Measurements from ENCODE around the gene WBP1L. TPM values are rescaled to one million over a fixed set of nuclear protein-coding genes. Genes with fewer than 3 reads are reported as not detected.

Gene WBP1L
- total and polyA plus RNA-seq, 2 of the 13 experiments (the other 11 are each of a cell fraction or from before 2014, with no cell fraction given), result 8.3 to 12.3 TPM

- TF ChIP-seq ZNF292 (CRISPR knock-in tag; IDR thresholded peaks at IDR 0.05; ENCODE audit: borderline replicate concordance, low read depth), result peak; percentile 39; the same call in 1 of the 2 replicates
- TF ChIP-seq, protein P1, sequence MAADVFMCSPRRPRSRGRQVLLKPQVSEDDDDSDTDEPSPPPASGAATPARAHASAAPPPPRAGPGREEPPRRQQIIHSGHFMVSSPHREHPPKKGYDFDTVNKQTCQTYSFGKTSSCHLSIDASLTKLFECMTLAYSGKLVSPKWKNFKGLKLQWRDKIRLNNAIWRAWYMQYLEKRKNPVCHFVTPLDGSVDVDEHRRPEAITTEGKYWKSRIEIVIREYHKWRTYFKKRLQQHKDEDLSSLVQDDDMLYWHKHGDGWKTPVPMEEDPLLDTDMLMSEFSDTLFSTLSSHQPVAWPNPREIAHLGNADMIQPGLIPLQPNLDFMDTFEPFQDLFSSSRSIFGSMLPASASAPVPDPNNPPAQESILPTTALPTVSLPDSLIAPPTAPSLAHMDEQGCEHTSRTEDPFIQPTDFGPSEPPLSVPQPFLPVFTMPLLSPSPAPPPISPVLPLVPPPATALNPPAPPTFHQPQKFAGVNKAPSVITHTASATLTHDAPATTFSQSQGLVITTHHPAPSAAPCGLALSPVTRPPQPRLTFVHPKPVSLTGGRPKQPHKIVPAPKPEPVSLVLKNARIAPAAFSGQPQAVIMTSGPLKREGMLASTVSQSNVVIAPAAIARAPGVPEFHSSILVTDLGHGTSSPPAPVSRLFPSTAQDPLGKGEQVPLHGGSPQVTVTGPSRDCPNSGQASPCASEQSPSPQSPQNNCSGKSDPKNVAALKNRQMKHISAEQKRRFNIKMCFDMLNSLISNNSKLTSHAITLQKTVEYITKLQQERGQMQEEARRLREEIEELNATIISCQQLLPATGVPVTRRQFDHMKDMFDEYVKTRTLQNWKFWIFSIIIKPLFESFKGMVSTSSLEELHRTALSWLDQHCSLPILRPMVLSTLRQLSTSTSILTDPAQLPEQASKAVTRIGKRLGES (CRISPR knock-in tag; IDR thresholded peaks at IDR 0.05; ENCODE audit: borderline replicate concordance), result 0 out of 2 replicates have a peak, but pooled peaks have one; percentile 61
- no peak for TF ChIP-seq MAFF (IDR thresholded peaks at IDR 0.05; ENCODE audit: low read depth, low read length)
- TF ChIP-seq JUN (CRISPR knock-in tag; IDR thresholded peaks at IDR 0.05), result peak; percentile 28; the same call in 1 of the 2 replicates
- TF ChIP-seq IKZF1 (IDR thresholded peaks at IDR 0.05), result no peak
- TF ChIP-seq, protein P2, sequence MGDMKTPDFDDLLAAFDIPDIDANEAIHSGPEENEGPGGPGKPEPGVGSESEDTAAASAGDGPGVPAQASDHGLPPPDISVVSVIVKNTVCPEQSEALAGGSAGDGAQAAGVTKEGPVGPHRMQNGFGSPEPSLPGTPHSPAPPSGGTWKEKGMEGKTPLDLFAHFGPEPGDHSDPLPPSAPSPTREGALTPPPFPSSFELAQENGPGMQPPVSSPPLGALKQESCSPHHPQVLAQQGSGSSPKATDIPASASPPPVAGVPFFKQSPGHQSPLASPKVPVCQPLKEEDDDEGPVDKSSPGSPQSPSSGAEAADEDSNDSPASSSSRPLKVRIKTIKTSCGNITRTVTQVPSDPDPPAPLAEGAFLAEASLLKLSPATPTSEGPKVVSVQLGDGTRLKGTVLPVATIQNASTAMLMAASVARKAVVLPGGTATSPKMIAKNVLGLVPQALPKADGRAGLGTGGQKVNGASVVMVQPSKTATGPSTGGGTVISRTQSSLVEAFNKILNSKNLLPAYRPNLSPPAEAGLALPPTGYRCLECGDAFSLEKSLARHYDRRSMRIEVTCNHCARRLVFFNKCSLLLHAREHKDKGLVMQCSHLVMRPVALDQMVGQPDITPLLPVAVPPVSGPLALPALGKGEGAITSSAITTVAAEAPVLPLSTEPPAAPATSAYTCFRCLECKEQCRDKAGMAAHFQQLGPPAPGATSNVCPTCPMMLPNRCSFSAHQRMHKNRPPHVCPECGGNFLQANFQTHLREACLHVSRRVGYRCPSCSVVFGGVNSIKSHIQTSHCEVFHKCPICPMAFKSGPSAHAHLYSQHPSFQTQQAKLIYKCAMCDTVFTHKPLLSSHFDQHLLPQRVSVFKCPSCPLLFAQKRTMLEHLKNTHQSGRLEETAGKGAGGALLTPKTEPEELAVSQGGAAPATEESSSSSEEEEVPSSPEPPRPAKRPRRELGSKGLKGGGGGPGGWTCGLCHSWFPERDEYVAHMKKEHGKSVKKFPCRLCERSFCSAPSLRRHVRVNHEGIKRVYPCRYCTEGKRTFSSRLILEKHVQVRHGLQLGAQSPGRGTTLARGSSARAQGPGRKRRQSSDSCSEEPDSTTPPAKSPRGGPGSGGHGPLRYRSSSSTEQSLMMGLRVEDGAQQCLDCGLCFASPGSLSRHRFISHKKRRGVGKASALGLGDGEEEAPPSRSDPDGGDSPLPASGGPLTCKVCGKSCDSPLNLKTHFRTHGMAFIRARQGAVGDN (CRISPR knock-in tag; IDR thresholded peaks at IDR 0.05), result peak; percentile 93
- peak; percentile 52 for TF ChIP-seq GABPB1 (CRISPR knock-in tag; IDR thresholded peaks at IDR 0.05)
- TF ChIP-seq NAIF1 (CRISPR knock-in tag; IDR thresholded peaks at IDR 0.05; ENCODE audit: borderline replicate concordance), result peak; percentile 77; the same call in 1 of the 2 replicates
- no peak for TF ChIP-seq NR1H2 (CRISPR knock-in tag; IDR thresholded peaks at IDR 0.05; ENCODE audit: borderline replicate concordance, low read depth)
- TF ChIP-seq ARID3A (IDR thresholded peaks at IDR 0.05; ENCODE audit: low read depth, low read length), result no peak; the same call in 1 of the 2 replicates
- TF ChIP-seq PHF5A (CRISPR knock-in tag; IDR thresholded peaks at IDR 0.05; ENCODE audit: low read depth, unreplicated experiment), result peak; percentile 51
- TF ChIP-seq ZNF3 (CRISPR knock-in tag; IDR thresholded peaks at IDR 0.05), result peak; percentile 49; the same call in 1 of the 2 replicates
Observed at GRCh38 chr10:102814873-102815661, 71.3 kb downstream of the WBP1L start (continued).
